Thyroid gland (tissue), 4 donors: ENCODE measurements around the gene GPRC5D. TPM values are rescaled to one million over a fixed set of nuclear protein-coding genes. Genes with fewer than 3 reads are reported as not detected.
A peak's percentile ranks its signal among the peaks of the same experiment; 100 is the strongest.

Experiments used
- DNase-seq, 2 donors: peaks; one replicate each; pipeline ENCODE4 v3.0.0-alpha.2; 2019
- H3K27ac ChIP-seq, 3 donors: fragments of 200-600 bp; sonication (generic); 1 replicate in 2 of 3; 2 replicates in 1 of 3; pipeline ENCODE4 v1.5.1; 2016 to 2019; ENCODE audit warnings: mild to moderate bottlenecking in 1 of 3, moderate library complexity in 1 of 3
- H3K27me3 ChIP-seq: fragments of 200-600 bp; sonication (generic); one replicate; pipeline ENCODE4 v1.5.1; 2019
- H3K36me3 ChIP-seq, 2 donors: fragments of 200-600 bp; sonication (generic); one replicate each; pipeline ENCODE4 v1.5.1; 2016 to 2019
- H3K4me1 ChIP-seq, 2 donors: fragments of 200-600 bp; sonication (generic); one replicate each; pipeline ENCODE4 v1.5.1; 2017 to 2019
- H3K4me3 ChIP-seq, 3 donors: fragments of 200-600 bp; sonication (generic); replicated peaks in 1 of 3; 1 replicate in 2 of 3; 2 replicates in 1 of 3; pipeline ENCODE4 v1.5.1; 2016; ENCODE audit warnings: mild to moderate bottlenecking in 1 of 3
- H3K9me3 ChIP-seq: fragments of 200-600 bp; sonication (generic); one replicate; pipeline ENCODE4 v1.5.1; 2017
- POLR2A ChIP-seq, 2 donors: fragments of 450-650 bp; IDR thresholded peaks; one replicate each; pipeline ENCODE4 v1.6.1; 2017; ENCODE audit warnings: antibody characterized with exemption in 2 of 2, mild to moderate bottlenecking in 2 of 2, moderate library complexity in 1 of 2
- WGBS, 2 donors: methylation state at CpG; one replicate each; pipeline ENCODE4 v1.1.5; 2017; 5-methylcytosine and 5-hydroxymethylcytosine counted together
- intact Hi-C: fragments of 100-400 bp; cut with DNase I; formaldehyde crosslinking; loops from one replicate; pipeline ENCODE4 v1.15.1; 2023
- microRNA counts, 2 donors: library from miRNA; unstranded; fragments of <30 nt; microRNA quantifications; one replicate each; lab custom pipeline; 2016 to 2017
- small RNA-seq: library from RNA; depleted of rRNA; stranded (forward); fragments of <200 nt; gene quantifications from one replicate; pipeline ENCODE3, GENCODE V24; 2016
- total RNA-seq, 4 donors: library from RNA; depleted of rRNA; stranded (reverse); fragments of >200 nt; gene quantifications; one replicate each; pipeline ENCODE4 v1.2.3, GENCODE V29; 2016
- TF ChIP-seq, protein P1 (sequence below), 6 experiments: fragments of 200-600 bp in 3 of 6; fragments of 450-650 bp in 3 of 6; sonication (generic) in 3 of 6; IDR thresholded peaks; one replicate each; pipeline ENCODE4 v1.5.1; 2016 to 2019; ENCODE audit warnings: antibody characterized with exemption in 6 of 6, mild to moderate bottlenecking in 2 of 6, inconsistent platforms in 1 of 6, moderate library complexity in 1 of 6

GPRC5D gene
- total RNA-seq, 4 donors from 2014 or later: not detected

DNA sequence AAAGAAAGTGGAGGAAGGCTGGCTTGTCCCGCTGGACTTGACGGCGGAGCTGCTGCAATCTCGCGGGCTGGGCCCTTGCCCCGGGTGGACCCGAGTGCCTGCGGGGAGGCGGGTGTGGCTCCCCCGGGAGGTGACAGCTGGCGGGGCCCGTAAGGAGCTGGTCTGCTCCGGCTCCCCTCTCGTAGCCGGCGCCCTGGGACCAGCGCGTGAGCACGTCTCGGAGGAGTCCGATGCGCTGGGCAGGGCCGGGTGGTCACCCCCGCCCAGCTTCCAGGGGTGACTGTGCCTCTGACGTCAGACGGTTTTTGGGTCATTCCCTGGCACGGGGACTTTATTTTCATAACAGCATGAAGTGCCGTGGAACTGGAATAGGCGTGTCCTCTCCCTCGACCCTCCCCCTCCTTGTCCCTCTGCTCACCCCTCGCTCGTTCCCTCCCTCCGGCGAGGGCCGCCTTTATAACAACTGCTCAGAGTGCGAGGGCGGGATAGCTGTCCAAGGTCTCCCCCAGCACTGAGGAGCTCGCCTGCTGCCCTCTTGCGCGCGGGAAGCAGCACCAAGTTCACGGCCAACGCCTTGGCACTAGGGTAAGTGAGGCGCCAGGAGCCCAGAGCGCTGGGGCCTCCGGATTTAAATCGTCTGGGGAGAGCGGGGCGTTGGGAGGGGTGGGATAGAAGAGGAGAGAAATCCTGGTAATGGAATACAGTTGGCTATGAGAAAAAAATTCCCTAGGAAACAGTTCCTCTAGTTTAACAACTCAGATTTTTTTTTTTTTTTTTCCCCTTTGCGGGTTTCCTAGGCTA is 60.7 kb downstream of the GPRC5D start, which contains the start of gene GPRC5A:
Gene GPRC5A (plus strand): TSS at position 483 of the 801 bp plus-strand sequence. CDS start 16,688 bp downstream, outside the sequence.
- H3K27me3 ChIP-seq: no peaks in the 10 kb centered on the region
- H3K36me3 ChIP-seq: no peaks in the 10 kb centered on the region
- peaks cover 12 to 24% of the 10 kb centered on the region in 2 donors for H3K4me1 ChIP-seq
- H3K4me3 ChIP-seq: peak within 1 kb of the TSS; percentile 27 to 47 (median 38)
- peak; percentile 97 to 98 for DNase-seq
- peak; percentile 97 to 98 for TF ChIP-seq POLR2A (IDR thresholded peaks at IDR 0.05)
- TF ChIP-seq, protein P1, sequence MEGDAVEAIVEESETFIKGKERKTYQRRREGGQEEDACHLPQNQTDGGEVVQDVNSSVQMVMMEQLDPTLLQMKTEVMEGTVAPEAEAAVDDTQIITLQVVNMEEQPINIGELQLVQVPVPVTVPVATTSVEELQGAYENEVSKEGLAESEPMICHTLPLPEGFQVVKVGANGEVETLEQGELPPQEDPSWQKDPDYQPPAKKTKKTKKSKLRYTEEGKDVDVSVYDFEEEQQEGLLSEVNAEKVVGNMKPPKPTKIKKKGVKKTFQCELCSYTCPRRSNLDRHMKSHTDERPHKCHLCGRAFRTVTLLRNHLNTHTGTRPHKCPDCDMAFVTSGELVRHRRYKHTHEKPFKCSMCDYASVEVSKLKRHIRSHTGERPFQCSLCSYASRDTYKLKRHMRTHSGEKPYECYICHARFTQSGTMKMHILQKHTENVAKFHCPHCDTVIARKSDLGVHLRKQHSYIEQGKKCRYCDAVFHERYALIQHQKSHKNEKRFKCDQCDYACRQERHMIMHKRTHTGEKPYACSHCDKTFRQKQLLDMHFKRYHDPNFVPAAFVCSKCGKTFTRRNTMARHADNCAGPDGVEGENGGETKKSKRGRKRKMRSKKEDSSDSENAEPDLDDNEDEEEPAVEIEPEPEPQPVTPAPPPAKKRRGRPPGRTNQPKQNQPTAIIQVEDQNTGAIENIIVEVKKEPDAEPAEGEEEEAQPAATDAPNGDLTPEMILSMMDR (IDR thresholded peaks at IDR 0.05): peak in 2 of 6 experiments; percentile 10 to 13
- intact Hi-C loops: loop anchor here (5.0 to 10.0 kb wide), 2 partner anchors 54 to 166 kb away; no protein-coding TSS in a partner anchor
- H3K9me3 ChIP-seq: no peaks in the 10 kb centered on the region
- 2% methylated on average over 36 to 44 of the region's 50 CpGs for WGBS, 2 donors
- peak within 1 kb of the TSS; percentile 88 to 98 (median 94) for H3K27ac ChIP-seq

MicroRNAs encoded within 50 kb of the gene (microRNA counts, 767-probe panel; counts per million panel counts)
- 0 counts per million in 2 donors for microRNA hsa-miR-614 (lab: Ali Mortazavi, UCI)

Small RNA genes within 50 kb of the gene (small RNA-seq; reads per million reads assigned to genes)
- gene RF00604: not detected

Other genes with a start within 250 kb of the GPRC5D start
- gene CDKN1B, start 234.8 kb downstream of the GPRC5D start, total RNA-seq: 10 to 100 TPM; 52.3 to 77.3 (median 62.7) TPM
- 10 to 100 TPM; 34.1 to 72.7 (median 49.5) TPM for gene APOLD1, start 166.5 kb downstream of the GPRC5D start, total RNA-seq
- gene DDX47, start 138.8 kb downstream of the GPRC5D start, total RNA-seq: 10 to 100 TPM; 75.5 to 94.2 (median 81.8) TPM
- gene GPRC5A, start 60.6 kb downstream of the GPRC5D start, total RNA-seq: 100 to 1,000 TPM; 107 to 207 (median 128) TPM
- gene HEBP1, start 48.1 kb upstream of the GPRC5D start, total RNA-seq: 100 to 1,000 TPM in 1 of 4 donors, 10 to 100 TPM in 3; 80.4 to 125 (median 91.3) TPM
- 10 to 100 TPM; 15.7 to 23.2 (median 19.3) TPM for gene FAM234B, start 92.2 kb upstream of the GPRC5D start, total RNA-seq
- 1 to 10 TPM in 1 of 4 donors, not detected in 3; 1.2 TPM for gene GSG1, start 151.5 kb upstream of the GPRC5D start, total RNA-seq
- 100 to 1,000 TPM; 459 to 634 (median 503) TPM for gene EMP1, start 244.6 kb upstream of the GPRC5D start, total RNA-seq